GM21737 (cell line): ENCODE data around the gene ZEB1.
"Not testable (repeated sequence)": the region's sequence is repeated elsewhere in the genome, so short reads cannot be mapped to it uniquely, and the experiment has no call there.

Experiments
- ATAC-seq: cut with Tn5 transposase; IDR thresholded peaks from one replicate; pipeline ENCODE4 v1.9.1; 2021; ENCODE audit warnings: mild to moderate bottlenecking, moderate library complexity; ENCODE audit not compliant: unreplicated experiment

Gene ZEB1

DNA sequence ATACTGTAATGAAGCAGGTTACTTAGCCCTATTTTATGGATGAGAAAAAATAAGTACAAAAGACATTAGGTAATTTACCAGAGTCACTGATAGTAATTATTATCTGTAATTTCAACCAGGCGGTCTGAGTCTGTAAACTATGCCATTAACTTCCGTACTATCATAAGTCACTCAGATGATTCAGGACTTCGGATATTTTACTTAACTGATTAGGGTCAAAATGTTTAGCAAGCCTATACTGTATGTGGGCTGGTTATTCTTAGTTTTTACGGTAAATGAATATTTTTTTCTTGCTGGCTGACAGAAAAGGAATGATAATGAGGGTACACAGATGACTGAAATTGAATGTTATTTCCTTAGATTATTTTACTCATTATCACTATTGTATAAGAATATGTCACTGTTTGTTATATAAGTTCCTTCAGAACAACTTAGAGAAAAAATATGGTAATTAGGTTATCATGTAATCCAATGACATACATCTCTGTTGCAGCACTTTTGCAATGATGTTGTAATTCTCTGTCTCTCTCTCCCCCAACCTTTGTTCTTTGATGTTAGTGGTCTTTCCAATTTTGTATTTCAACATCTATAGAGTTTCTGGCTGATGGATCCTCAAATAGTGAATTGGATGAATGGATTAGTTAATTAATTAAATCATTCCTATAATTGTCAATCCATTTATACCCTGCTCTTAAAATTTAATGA lies 165.6 kb downstream of the ZEB1 start:
- no peak for ATAC-seq

DNA sequence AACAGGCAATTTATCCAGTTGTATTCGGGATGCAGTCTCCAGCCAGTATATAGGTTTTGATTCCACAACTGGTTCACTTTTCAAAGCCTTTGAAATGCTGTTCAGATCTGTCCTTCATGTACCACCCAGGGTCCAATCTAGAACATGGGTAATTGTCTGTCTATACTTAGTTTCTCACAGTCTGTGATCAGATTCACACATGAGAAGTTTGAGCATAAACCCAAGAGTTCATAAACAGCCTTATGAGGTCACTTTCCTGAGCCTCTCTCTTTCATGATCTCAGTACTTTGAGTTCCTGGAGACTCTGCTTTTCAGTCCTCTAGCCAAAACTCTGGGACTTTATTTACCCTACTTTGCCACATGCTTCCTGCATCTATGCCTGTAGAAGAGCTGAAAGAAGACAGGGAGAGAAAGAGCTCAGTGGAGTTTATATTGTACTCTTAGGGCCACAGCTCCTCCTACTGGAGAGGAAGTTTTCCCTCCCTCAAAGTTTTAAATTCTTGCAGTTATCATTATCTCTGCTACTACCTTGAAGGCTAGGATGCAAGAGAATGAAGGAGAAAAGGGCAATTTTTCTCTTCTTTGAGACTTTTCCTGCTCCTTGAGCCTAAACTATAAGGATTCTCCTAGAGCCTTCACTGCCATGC lies 172.0 kb downstream of the ZEB1 start:
- ATAC-seq = no peak

DNA sequence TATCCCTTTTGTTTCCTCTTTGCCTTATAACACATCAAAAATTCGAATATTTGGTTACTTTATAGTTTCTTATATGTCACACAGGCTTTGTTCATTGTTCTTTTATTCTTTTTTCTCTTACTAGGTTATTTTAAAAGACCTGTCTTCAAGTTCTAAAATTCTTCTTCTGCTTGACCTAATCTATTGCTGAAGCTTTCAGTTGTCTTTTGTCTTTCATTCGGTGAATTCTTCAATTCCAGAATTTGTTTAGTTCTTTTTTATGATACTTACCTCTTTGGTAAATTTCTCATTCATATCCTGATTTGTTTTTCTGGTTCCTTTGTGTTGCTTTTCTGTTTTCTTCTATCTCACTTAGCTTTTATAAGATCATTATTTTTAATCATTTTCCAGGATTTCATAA lies 188.4 kb downstream of the ZEB1 start:
- ATAC-seq = no peak

DNA sequence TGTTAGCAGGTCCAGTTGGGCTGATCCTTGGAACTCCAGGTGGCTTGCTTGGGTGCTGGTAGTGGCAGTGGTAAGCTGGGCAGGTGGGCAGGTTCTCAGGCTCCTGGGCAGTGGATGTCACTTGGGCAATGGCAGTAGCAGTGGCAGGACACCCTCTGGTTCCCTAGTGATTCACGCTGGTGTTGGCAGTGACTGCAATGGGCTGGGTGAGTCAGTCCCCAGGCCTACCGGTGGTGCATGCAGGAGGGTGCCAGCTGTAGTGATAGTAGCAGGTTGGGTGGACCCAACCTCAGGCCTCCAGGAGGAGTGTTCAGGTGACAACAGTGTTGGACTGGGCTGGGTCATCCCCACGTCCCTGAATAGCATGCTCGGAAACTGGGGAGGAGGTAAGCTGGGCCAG lies 189.2 kb downstream of the ZEB1 start:
- no peak for ATAC-seq

DNA sequence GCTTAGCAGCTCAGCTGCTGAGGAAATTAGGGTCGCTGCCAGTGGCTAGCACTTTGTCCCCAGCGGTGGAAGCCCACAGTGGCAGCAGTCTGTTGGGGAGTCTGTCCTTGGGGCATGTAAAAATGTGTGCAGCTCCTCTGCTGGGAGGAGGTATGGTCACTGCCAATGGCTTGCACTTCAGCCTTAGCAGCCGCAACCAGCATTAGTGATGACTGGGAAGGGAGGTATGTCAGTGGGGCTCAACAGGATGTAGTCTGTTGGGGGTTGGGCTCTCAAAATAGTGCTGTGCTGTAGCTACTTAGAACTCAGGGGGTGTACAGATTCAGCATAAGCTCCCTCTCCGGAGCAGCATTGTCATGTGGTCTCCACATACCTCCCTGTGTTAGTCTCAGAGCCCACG lies 189.9 kb downstream of the ZEB1 start:
- no peak for ATAC-seq

DNA sequence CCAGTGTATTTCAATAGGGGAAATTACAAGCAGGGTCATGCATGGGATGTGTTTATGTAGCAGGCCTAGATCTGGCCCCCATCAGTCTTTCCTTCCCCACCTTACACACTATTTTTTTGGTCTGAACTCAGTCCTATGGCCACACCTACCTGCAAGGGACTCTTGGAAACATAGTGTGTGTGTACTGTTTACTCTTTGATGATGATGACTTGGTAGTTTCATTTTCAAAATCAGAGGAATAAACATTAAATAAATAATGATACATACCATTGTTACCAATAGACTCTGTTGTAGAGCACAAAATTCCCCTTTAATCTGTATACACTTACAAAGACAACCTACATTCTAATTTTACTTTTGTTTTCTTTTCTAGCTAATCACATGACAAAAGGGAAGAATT lies 191.0 kb downstream of the ZEB1 start:
- ATAC-seq = no peak

DNA sequence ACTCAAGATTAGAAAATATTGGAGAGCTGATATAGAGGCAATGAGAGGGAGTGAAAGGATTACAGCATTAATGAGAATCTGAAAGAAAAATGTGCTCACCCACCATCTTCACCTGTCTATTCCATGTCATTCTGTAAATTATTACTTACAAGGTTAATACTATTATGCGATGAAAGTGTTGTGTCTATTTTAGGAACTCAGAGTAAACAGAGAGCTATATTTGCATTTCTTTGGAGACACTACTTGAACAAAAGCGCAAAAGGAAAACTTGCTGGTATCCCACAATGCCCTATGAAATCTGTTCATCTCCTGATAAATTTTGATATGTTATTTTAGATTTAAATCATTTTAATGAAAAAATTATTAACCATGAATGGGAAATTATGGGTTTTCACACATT lies 196.1 kb downstream of the ZEB1 start:
- no peak for ATAC-seq

DNA sequence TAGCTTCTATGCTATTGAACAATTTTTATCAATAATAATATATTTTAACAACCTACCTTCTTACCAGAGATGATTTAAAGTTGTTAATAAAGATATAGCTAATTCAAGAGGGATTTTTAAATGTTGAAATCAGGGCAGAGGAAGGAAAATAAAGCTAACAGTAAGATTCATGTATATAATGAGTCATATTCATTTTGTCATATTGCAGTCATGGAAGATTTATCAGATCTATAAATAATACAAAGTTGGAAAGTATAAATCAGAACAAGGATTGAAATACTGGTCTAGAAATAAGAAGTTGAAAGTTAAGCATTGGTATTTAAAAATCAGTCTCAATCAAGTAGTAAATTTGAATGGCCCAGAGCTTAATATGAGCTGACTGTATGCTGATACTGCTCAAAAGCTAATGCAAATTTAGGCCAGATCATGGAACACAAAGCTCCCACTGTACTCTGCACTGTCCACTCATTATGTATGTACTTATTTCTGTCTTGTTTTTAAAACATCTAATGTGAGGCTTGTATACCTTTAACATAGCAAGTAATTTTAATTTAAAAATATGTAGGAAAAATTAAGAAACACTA lies 196.9 kb downstream of the ZEB1 start:
- no peak for ATAC-seq

DNA sequence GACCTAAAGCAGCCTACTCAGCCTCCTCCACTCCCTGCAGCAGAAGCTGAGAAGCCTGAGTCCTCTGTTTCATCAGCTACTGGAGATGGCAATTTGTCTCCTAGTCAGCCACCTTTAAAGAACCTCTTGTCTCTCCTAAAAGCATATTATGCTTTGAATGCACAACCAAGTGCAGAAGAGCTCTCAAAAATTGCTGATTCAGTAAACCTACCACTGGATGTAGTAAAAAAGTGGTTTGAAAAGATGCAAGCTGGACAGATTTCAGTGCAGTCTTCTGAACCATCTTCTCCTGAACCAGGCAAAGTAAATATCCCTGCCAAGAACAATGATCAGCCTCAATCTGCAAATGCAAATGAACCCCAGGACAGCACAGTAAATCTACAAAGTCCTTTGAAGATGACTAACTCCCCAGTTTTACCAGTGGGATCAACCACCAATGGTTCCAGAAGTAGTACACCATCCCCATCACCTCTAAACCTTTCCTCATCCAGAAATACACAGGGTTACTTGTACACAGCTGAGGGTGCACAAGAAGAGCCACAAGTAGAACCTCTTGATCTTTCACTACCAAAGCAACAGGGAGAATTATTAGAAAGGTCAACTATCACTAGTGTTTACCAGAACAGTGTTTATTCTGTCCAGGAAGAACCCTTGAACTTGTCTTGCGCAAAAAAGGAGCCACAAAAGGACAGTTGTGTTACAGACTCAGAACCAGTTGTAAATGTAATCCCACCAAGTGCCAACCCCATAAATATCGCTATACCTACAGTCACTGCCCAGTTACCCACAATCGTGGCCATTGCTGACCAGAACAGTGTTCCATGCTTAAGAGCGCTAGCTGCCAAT lies 202.2 kb downstream of the ZEB1 start:
- ATAC-seq = no peak

DNA sequence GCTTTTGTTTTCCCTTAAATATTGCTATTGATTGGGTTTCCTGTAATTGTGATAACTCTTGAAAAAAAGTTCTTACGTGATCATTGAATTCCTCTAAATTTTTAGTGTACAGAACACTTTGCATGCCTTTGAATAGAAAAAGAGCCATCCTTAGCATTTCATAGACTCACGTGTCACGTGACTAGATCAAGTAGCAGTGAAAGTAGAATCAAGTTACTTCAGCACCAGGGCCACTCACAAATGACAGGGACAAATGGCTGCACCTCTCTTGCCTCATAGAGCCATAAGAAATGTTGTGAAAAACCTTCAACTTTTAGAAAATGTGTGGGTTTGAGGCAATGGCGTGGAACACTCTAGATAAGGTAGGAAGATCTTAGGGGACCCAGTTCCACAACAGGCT lies 203.8 kb downstream of the ZEB1 start:
- ATAC-seq = no peak

DNA sequence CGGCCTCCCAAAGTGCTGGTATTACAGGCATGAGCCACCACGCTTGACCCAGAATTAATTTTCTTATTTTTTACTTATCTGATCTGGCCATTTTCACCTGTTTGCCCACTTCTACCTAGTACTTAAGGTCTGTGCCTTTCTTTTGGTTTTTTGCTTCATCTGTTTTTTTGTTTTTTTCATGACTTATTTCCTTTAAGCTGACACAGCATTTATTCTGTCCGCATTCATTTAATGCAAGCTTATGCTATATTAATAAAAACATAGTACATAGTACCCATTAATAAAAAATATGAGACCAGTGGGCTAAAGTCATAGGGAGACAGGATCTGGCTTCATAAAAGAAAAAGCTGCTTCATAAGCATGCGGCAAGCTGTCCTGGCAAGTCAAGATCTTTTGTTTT lies 205.4 kb downstream of the ZEB1 start:
- no peak for ATAC-seq

DNA sequence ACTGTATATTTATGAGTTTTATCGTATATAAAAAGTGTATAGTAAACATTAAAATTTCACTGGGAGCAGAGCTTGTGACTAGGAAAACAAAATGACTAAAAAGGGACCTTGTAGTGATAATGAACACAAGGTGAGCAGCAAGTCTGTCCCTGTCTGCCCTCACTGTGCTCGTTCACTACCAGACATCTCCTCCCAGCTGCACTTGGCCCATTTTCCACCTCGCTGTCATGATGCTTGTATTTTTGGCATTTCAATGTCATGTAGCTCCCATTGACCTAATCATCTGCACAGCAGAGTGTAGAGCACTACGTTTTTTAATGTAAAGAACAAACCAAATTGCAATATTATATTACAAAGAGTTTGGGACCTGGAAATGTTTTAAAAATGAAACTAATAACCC lies 207.2 kb downstream of the ZEB1 start:
- no peak for ATAC-seq

DNA sequence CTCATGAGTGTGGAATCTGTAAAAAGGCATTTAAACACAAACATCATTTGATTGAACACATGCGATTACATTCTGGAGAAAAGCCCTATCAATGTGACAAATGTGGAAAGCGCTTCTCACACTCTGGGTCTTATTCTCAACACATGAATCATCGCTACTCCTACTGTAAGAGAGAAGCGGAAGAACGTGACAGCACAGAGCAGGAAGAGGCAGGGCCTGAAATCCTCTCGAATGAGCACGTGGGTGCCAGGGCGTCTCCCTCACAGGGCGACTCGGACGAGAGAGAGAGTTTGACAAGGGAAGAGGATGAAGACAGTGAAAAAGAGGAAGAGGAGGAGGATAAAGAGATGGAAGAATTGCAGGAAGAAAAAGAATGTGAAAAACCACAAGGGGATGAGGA lies 207.7 kb downstream of the ZEB1 start:
- no peak for ATAC-seq

DNA sequence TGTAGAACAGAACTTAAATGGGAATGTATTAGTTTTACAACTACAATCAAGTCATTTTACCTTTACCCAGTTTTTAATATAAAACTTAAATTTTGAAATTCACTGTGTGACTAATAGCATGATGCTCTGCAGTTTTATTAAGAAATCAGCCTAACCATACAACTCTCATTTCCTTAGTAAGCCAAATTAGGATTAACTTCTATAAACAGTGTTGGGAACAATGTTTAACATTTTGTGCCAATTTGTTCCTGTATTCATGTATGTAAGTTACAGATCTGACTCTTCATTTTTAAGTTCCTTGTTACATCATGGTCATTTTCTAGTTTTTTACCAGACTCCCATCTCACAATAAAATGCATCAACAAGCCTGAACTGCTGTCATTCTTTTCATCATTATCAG lies 209.8 kb downstream of the ZEB1 start:
- ATAC-seq = no peak

DNA sequence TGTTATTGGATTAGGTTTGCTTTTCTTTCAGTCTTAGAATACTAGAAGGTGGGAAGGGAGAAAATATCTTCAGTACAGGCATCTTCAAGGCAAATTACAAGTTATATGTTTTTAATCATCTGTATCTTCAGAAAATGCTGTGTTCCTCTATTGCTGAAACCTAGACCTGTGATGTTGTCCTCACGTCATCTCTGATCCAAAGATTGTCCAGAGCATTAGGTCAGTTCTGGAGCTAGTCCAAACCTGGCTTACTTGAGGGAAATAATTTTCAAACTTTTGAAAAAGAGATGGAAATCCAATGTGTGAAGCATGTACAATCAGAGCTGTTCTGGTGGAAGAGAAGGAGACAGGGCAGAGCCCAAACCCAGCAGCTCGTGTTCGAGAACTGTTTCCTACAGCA lies 217.3 kb downstream of the ZEB1 start:
- no peak for ATAC-seq

DNA sequence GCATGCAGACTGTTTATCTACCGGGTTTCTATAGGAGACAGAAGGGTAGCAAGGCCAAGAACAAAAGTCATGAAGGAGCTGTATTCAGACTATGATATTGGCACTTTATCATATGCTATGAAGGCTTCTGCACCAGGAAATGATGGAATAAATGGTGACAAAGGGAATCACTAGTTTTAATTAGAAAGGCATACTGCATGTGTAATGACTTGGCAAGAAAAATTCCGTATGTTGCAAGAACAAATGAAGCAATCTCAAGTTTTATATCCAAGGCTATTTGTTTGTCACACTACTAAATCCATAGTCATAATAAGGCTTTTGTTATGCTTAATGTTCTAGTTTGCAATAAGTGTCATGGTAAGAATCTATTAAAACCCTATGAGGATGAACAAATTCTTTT lies 230.9 kb downstream of the ZEB1 start:
- no peak for ATAC-seq

DNA sequence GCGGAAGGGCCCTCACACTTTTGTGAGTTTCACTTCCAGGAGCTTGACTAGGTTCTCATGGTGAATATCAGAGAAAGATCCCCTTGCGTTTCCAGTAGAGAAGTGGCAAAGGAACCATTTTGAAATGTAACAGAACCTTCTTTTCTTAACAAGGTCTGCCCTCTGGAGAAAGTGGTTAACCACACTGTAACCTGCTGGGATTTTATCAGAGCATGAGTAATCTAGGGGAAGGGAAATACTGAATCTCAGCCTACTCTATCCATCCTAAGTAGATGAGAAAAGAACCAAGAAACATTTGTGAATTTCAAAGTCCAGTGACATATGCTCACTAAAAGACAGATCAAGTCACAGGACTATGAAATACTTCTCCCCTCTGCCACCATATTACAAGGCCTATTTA lies 235.5 kb downstream of the ZEB1 start:
- ATAC-seq = no peak

DNA sequence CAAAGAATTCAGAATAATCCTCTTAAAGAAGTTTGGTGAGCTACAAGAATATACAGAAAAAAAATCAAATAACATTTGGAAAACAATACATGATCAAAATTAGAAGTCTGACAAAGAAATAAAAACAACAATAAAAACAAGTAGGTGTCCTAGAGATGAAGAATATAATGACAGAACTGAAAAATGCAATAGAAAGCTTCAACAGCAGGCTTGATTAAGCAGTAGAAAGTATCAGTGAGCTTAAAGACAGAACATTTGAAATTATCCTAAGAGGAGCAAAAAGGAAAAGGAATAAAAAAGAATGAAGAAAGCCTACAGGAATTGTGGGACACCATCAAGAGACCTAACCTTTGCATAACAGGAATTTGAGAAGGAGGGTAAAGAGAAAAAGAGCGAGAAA lies 238.8 kb downstream of the ZEB1 start:
- no peak for ATAC-seq

DNA sequence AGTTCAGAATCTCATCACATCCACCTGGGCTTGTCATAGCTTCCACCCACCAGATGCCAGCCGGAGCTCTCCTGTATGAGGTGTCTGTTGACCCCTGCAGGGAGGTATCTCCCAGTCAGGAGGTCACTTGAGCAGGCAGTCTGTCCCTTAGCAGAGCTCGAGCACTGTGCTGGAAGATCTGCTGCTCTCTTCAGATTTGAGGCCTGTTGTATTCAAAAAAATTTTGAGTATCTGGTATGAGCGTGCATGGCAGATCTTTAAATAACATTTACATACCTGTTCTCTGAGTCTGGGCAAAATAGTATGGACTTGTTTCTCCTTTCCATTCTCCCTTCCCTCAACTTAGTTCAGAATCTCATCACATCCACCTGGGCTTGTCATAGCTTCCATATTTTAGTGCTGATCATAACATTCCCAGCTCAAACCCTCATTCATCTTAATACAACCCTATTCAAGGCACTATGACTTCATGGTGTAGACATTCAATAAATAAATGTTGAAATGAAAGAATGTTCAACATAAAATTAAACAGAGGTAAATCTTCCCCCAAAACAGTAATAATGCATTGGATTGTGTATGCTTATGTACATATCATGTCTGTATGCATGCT lies 249.3 kb downstream of the ZEB1 start:
- not testable (repeated sequence) for ATAC-seq

DNA sequence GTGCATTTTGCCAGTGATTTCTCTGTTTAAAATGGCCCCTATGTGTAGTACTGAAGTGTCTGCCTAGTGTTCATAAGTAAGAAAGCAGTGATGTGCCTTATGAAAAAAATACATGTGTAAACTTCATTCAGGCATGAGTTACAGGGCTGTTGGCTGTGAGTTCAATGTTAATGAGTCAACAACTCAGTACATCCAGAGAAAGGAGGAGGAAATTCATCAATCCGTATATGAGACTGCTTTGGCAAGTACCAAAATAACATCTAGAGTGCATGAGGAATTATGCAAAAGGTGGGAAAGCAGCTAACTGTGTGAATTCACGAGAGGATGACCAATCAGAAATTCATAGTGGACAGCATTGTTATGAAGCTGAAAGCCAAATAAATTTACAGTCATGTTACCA lies 255.6 kb downstream of the ZEB1 start:
- no peak for ATAC-seq

DNA sequence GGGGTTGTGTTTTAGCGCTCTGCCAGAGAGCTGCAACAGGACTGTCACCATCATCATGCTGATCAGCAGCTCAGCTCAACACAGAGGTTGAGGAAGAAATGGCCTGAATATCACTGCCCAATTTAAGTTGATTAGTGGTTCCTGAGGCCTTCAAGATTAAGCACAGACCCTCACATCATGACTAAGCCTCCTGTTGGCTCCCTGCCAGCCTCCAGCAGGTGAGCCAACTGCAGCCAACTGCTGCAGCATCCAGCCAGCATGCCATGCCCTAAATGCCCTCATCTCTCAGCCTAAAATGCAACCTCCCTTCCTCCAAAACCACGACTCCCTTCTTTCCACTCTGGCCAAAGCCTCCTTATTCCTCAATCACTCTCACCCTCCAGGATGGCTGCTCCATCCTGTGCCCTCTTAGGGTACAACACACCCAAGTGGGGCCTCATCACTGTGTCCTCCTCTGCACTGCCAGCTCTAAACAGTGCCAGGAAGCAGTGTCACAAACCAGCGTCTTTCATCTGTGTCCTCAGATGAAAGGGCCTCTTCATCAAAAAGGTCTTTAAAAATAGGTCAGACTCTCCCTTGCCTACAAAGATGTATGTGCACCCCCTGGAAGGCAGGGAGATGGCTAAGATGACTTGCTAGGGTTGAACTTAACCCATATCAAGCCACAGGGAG lies 259.3 kb downstream of the ZEB1 start:
- ATAC-seq = no peak
